ENCODE data around the gene ZFC3H1. TPM values are rescaled to one million over a fixed set of nuclear protein-coding genes. Genes with fewer than 3 reads are reported as not detected.

ZFC3H1 gene
- total and polyA plus RNA-seq, 9 of the 15 experiments (the other 6 are each of a cell fraction or from before 2014, with no cell fraction given): 14.8 to 80.5 (median 22.1) TPM

GRCh38 chr12:71663561-71664410, at the start of gene ZFC3H1, which contains the start of gene THAP2 (continued):
- TF ChIP-seq L3MBTL2 (IDR thresholded peaks at IDR 0.05) (peak; percentile 21; the same call in 1 of the 2 replicates), ZNF79 (CRISPR knock-in tag; IDR thresholded peaks at IDR 0.05; ENCODE audit: low read depth) (no peak), COPS2 (conservative IDR thresholded peaks at IDR 0.05) (no peak), ARID3B (CRISPR knock-in tag; IDR thresholded peaks at IDR 0.05; ENCODE audit: borderline replicate concordance) (no peak), ZKSCAN3 (CRISPR knock-in tag; IDR thresholded peaks at IDR 0.05) (no peak), KAT8 (IDR thresholded peaks at IDR 0.05; ENCODE audit: low read depth) (peak; percentile 20; the same call in 1 of the 2 replicates), SIN3B (IDR thresholded peaks at IDR 0.05; ENCODE audit: low read depth) (no peak; the same call in 1 of the 2 replicates), C11orf30 (IDR thresholded peaks at IDR 0.05; ENCODE audit: low read depth) (peak; percentile 69), ZNF316 (IDR thresholded peaks at IDR 0.05) (no peak), XRCC5 (IDR thresholded peaks at IDR 0.05; ENCODE audit: low read depth, low read length) (peak; percentile 34), TBP (optimal IDR thresholded peaks at IDR 0.05; ENCODE audit: low read depth, low read length) (peak; percentile 90), SMARCC2 (IDR thresholded peaks at IDR 0.05; ENCODE audit: low read depth) (no peak), MTA3 (IDR thresholded peaks at IDR 0.05; ENCODE audit: borderline replicate concordance) (peak; percentile 58; the same call in 1 of the 2 replicates), XRCC4 (IDR thresholded peaks at IDR 0.05; ENCODE audit: extremely low read depth, insufficient read depth, insufficient read length) (no peak), CEBPB (tag; IDR thresholded peaks at IDR 0.05) (no peak), CREB3L1 (IDR thresholded peaks at IDR 0.05; ENCODE audit: borderline replicate concordance, low read depth) (peak; percentile 92), MLX (CRISPR knock-in tag; conservative IDR thresholded peaks at IDR 0.05) (no peak), NCOA6 (IDR thresholded peaks at IDR 0.05) (no peak), ZC3H11A (IDR thresholded peaks at IDR 0.05; ENCODE audit: low read depth, low read length) (no peak), ZFPM2 (CRISPR knock-in tag; IDR thresholded peaks at IDR 0.05) (no peak), ESRRB (CRISPR knock-in tag; IDR thresholded peaks at IDR 0.05; ENCODE audit: borderline replicate concordance) (no peak)
- TF ChIP-seq, protein P1, sequence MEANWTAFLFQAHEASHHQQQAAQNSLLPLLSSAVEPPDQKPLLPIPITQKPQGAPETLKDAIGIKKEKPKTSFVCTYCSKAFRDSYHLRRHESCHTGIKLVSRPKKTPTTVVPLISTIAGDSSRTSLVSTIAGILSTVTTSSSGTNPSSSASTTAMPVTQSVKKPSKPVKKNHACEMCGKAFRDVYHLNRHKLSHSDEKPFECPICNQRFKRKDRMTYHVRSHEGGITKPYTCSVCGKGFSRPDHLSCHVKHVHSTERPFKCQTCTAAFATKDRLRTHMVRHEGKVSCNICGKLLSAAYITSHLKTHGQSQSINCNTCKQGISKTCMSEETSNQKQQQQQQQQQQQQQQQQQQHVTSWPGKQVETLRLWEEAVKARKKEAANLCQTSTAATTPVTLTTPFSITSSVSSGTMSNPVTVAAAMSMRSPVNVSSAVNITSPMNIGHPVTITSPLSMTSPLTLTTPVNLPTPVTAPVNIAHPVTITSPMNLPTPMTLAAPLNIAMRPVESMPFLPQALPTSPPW (CRISPR knock-in tag; IDR thresholded peaks at IDR 0.05): peak; percentile 59
- TF ChIP-seq, protein P2, sequence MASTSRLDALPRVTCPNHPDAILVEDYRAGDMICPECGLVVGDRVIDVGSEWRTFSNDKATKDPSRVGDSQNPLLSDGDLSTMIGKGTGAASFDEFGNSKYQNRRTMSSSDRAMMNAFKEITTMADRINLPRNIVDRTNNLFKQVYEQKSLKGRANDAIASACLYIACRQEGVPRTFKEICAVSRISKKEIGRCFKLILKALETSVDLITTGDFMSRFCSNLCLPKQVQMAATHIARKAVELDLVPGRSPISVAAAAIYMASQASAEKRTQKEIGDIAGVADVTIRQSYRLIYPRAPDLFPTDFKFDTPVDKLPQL (IDR thresholded peaks at IDR 0.05; ENCODE audit: extremely low read depth, insufficient read length): no peak

Data from K562 (cell line).